ENCODE data around the gene MALL. TPM values are rescaled to one million over a fixed set of nuclear protein-coding genes. Genes with fewer than 3 reads are reported as not detected.

The MALL gene
- total RNA-seq: 38.4 and 41.5 TPM in 2 replicates

GRCh38 chr2:110115291-110116032, at the start of gene MALL:
Gene MALL (minus strand): TSS chr2:110115822. CDS start chr2:110115792, 30 bp downstream.

Other genes starting within 250 kb of the MALL start
- 7.2 and 7.3 TPM in 2 replicates for gene LIMS3, start 217.1 kb downstream of the MALL start, total RNA-seq
- gene NPHP1, start 89.2 kb upstream of the MALL start, total RNA-seq: 0.73 and 1.7 TPM in 2 replicates
- 50.3 and 65.1 TPM in 2 replicates for gene MTLN, start 96.7 kb upstream of the MALL start, total RNA-seq

Data from cardiac ventricle fibroblast (primary cell).